PC-3 (cell line): ENCODE results near the gene RPS15. TPM values are rescaled to one million over a fixed set of nuclear protein-coding genes. Genes with fewer than 3 reads are reported as not detected.

ENCODE experiments used
- ATAC-seq: fragments of 200-7000 bp; cut with Tn5 transposase; 2 replicates; pipeline ENCODE4 v1.9.1; 2020; ENCODE audit warnings: mild to moderate bottlenecking, moderate library complexity
- BruUV-seq: library from RNA; stranded (reverse); fragments of 400-500 nt; replicated peaks from 2 replicates; lab custom pipeline; 2021; lab: Mats Ljungman, UMichigan
- CTCF ChIA-PET: fragments of 300-600 bp; sonication (Branson Sonifier 250); formaldehyde crosslinking; loops from one replicate; lab custom pipeline; 2022; ENCODE audit warnings: antibody characterized with exemption; lab: Charles Lee
- POLR2A ChIA-PET: fragments of 300-600 bp; sonication (Branson Sonifier 250); formaldehyde crosslinking; loops from one replicate; lab custom pipeline; 2022; ENCODE audit warnings: antibody characterized with exemption; ENCODE audit not compliant: unreplicated experiment; lab: Charles Lee
- DNase-seq: peaks from one replicate; pipeline ENCODE4 v3.0.0-alpha.2; 2015
- H2AFZ ChIP-seq: fragments of 300-600 bp; sonication (generic); 2 replicates; pipeline ENCODE4 v1.6.0; 2016; ENCODE audit warnings: antibody characterized with exemption, low read length
- H3F3A ChIP-seq: fragments of 300-600 bp; sonication (generic); one replicate; pipeline ENCODE4 v1.6.0; 2017; ENCODE audit warnings: antibody characterized with exemption, low read length, control low read depth, mild to moderate bottlenecking; ENCODE audit not compliant: unreplicated experiment
- H3K27ac ChIP-seq: fragments of 300-600 bp; sonication (generic); 2 replicates; pipeline ENCODE4 v1.5.1; 2016; ENCODE audit warnings: mild to moderate bottlenecking, low read length
- H3K27me3 ChIP-seq: fragments of 300-600 bp; sonication (generic); 2 replicates; pipeline ENCODE4 v1.6.1; 2016; ENCODE audit warnings: low read length, mixed read lengths
- H3K36me3 ChIP-seq: fragments of 300-600 bp; sonication (generic); 2 replicates; pipeline ENCODE4 v1.6.1; 2016; ENCODE audit warnings: low read depth, mixed run types, low read length, mixed read lengths
- H3K4me1 ChIP-seq: fragments of 300-600 bp; sonication (generic); 2 replicates; pipeline ENCODE4 v1.5.1; 2016; ENCODE audit warnings: low read length; ENCODE audit not compliant: insufficient read depth
- H3K4me2 ChIP-seq: fragments of 300-600 bp; sonication (generic); 2 replicates; pipeline ENCODE4 v1.6.0; 2016; ENCODE audit warnings: low read length
- H3K4me3 ChIP-seq: fragments of 300-600 bp; sonication (generic); 2 replicates; pipeline ENCODE4 v1.5.1; 2016; ENCODE audit warnings: mild to moderate bottlenecking, low read length, mixed read lengths
- H3K79me2 ChIP-seq: fragments of 300-600 bp; sonication (generic); 2 replicates; pipeline ENCODE4 v1.6.1; 2017; ENCODE audit warnings: low read length, mixed read lengths
- H3K9ac ChIP-seq: fragments of 300-600 bp; sonication (generic); 2 replicates; pipeline ENCODE4 v1.6.0; 2016; ENCODE audit warnings: mild to moderate bottlenecking, low read length
- H3K9me2 ChIP-seq: fragments of 300-600 bp; sonication (generic); replicated peaks from 2 replicates; pipeline ENCODE4 v1.6.1; 2016; ENCODE audit warnings: mixed run types, low read length, mixed read lengths
- H3K9me3 ChIP-seq: fragments of 300-600 bp; sonication (generic); 2 replicates; pipeline ENCODE4 v1.6.1; 2016; ENCODE audit warnings: low read length, mixed read lengths
- H4K20me1 ChIP-seq: fragments of 300-600 bp; sonication (generic); 2 replicates; pipeline ENCODE4 v1.6.1; 2016; ENCODE audit warnings: low read length, mixed read lengths
- CTCF ChIP-seq: fragments of 300-600 bp; sonication (generic); conservative IDR thresholded peaks from 2 replicates; pipeline ENCODE4 v1.5.1; 2017; ENCODE audit warnings: antibody characterized with exemption, low read depth, mild to moderate bottlenecking, low read length
- EZH2 ChIP-seq: fragments of 300-600 bp; sonication (generic); IDR thresholded peaks from one replicate; pipeline ENCODE4 v1.6.1; 2017; ENCODE audit warnings: antibody characterized with exemption, mild to moderate bottlenecking, low read length; ENCODE audit not compliant: unreplicated experiment
- EZH2phosphoT487 ChIP-seq: fragments of 300-600 bp; sonication (generic); IDR thresholded peaks from 2 replicates; pipeline ENCODE4 v1.6.1; 2018; ENCODE audit warnings: mild to moderate bottlenecking, antibody characterized with exemption, low read length, borderline replicate concordance
- intact Hi-C: fragments of 100-400 bp; cut with micrococcal nuclease; formaldehyde crosslinking; loops from 2 replicates; pipeline ENCODE4 v1.9.0; 2023
- total RNA-seq: library from RNA; depleted of rRNA; stranded (reverse); fragments of >200 nt; gene quantifications from 2 replicates; pipeline ENCODE4 v1.2.3, GENCODE V29; 2014

RPS15 gene
- total RNA-seq, 1 experiment from 2014 or later, result 1,797 TPM

DNA sequence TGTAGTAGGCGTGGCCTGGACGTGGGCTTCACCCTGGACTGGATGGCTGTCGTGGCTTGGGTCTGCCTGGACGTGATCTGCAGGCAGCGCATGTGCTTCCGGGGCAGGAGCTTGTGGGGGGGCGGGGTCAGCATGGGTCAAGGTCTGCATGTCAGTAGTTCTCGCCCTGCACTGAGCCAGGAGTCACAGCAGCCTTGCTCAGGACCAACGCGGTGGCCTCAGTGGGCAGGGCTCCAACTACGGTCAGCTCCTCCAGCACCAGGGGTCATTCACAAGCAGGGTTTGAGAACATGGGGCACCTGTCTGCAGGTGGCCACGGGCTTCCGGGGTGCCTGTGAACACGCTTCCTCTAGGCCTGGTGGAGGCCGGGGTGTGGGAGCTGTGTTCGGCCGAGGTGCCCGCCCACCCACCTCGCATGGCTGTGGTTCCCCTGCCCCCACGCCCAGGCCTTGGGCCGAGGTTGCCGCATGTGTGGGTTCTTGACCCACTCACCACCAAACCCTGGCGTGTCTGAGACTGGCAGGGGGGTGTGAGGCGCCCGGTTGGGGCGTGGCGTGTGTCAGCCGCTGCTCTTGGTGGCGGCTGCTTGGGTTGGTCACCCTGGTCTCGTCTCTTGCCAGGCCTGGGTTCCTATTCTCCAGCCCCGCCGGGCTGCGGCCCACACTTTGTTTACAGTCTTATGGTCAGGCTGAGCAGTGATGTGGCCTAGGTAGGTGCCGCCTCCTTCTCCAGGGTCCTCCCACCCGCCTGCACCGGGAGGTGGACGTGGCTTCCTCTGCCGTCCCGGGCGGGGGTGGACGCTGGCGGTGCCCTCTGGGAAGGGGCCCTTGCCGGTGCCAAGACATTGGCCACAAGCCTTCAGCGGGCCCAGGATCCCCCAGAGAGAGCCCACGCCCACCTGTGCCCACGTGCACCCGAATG is 4.8 kb upstream of the RPS15 start:
- Histone ChIP-seq H3K27me3 (no peaks in the 10 kb centered on the region), H3K9me2 (no peaks in the 10 kb centered on the region), H3K9ac (no peak overlapping the region), H3K4me1 (no peaks in the 10 kb centered on the region), H4K20me1 (no peaks in the 10 kb centered on the region), H3K27ac (no peak overlapping the region), H3K4me3 (no peak overlapping the region), H3F3A (no peaks in the 10 kb centered on the region), H3K4me2 (no peak overlapping the region), H2AFZ (no peak overlapping the region), H3K79me2 (peaks cover 3% of the 10 kb centered on the region), H3K36me3 (no peaks in the 10 kb centered on the region; the same call in 1 of the 2 replicates), H3K9me3 (no peaks in the 10 kb centered on the region)
- no peak for ATAC-seq
- ChIA-PET CTCF (interaction anchor here (0.6 kb wide), 1 partner anchor 11 kb away, joined by 3 read pairs; no protein-coding TSS in a partner anchor), POLR2A (no interaction called here)
- no TSS peak for BruUV-seq
- intact Hi-C loops, result no loop called here
- no peak for TF ChIP-seq EZH2phosphoT487
- no peak for TF ChIP-seq EZH2
- no peak for TF ChIP-seq CTCF
- DNase-seq, result no peak

DNA sequence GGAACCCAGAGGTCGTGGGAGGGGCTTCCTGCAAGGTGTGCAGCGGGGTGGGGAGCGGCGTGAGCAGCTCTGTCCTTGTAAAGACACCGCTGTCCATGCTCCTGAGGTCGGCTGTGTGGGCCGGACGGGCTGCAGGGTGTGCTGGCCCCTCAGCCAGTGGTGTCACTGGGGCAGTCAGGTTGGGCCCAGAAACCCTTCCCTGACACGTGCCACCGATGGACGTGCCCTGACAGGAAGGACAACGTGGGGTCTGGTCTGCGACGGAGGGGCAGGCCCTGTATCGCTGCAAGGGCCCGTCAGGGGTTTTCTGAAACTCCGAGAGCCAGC is 4.2 kb upstream of the RPS15 start:
- no TSS peak for BruUV-seq
- no peak for ATAC-seq
- ChIA-PET POLR2A (no interaction called here), CTCF (no interaction called here)
- Histone ChIP-seq H4K20me1 (peaks cover under 1% of the 10 kb centered on the region), H3K27ac (no peak overlapping the region), H3F3A (no peaks in the 10 kb centered on the region), H3K4me3 (no peak overlapping the region), H3K4me2 (no peak overlapping the region), H2AFZ (no peak overlapping the region), H3K4me1 (no peaks in the 10 kb centered on the region), H3K79me2 (peaks cover 9% of the 10 kb centered on the region), H3K9ac (no peak overlapping the region), H3K9me3 (no peaks in the 10 kb centered on the region), H3K27me3 (no peaks in the 10 kb centered on the region), H3K36me3 (no peaks in the 10 kb centered on the region; the same call in 1 of the 2 replicates), H3K9me2 (no peaks in the 10 kb centered on the region)
- DNase-seq, result no peak
- intact Hi-C loops, result no loop called here
- TF ChIP-seq EZH2, result no peak
- TF ChIP-seq EZH2phosphoT487, result no peak
- TF ChIP-seq CTCF, result no peak

- H2AFZ ChIP-seq, result no peak overlapping the region
- peaks cover 7% of the 10 kb centered on the region for H4K20me1 ChIP-seq
- no peaks in the 10 kb centered on the region for H3K4me1 ChIP-seq
- H3K9me2 ChIP-seq, result no peaks in the 10 kb centered on the region
- H3K4me2 ChIP-seq, result no peak overlapping the region
- ATAC-seq (no peak), DNase-seq (no peak)
- intact Hi-C loops, result no loop called here
- ChIA-PET CTCF (no interaction called here), POLR2A (no interaction called here)
- H3K27me3 ChIP-seq, result no peaks in the 10 kb centered on the region
- peaks cover 15% of the 10 kb centered on the region for H3K79me2 ChIP-seq
- no peak overlapping the region for H3K4me3 ChIP-seq
- H3F3A ChIP-seq, result no peaks in the 10 kb centered on the region
- TF ChIP-seq EZH2 (no peak), EZH2phosphoT487 (no peak), CTCF (no peak)
- BruUV-seq, result no TSS peak
- H3K9me3 ChIP-seq, result no peaks in the 10 kb centered on the region
- H3K27ac ChIP-seq, result no peak overlapping the region
- H3K36me3 ChIP-seq, result peaks cover 4% of the 10 kb centered on the region
- H3K9ac ChIP-seq, result no peak overlapping the region
Observed at GRCh38 chr19:1434577-1435060, 3.6 kb upstream of the RPS15 start.
